GM18502 (cell line): Measurements from ENCODE around the gene PCSK9.

Source experiments
- ATAC-seq: cut with Tn5 transposase; IDR thresholded peaks from one replicate; pipeline ENCODE4 v1.9.1; 2021; ENCODE audit warnings: mild to moderate bottlenecking; ENCODE audit not compliant: unreplicated experiment, poor library complexity

PCSK9 gene

DNA sequence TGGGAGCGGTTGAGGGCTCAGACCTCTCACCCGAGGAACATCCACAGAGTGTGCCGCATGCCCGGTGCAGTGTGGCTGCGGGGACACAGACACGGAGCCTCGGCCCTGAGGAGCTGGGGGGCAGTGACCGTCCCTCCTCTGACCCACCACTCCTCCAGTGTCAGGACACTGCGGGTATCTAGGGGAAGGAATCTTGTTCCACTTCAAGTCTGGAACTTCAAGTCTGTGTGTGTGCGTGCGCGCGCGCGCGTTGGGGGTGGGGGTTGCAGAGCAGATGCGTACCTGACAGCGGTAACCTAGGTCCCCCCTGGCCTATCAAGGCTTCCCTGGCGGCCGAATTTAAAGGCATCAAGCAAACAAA, 17.3 kb downstream of the PCSK9 start:
- ATAC-seq: no peak

DNA sequence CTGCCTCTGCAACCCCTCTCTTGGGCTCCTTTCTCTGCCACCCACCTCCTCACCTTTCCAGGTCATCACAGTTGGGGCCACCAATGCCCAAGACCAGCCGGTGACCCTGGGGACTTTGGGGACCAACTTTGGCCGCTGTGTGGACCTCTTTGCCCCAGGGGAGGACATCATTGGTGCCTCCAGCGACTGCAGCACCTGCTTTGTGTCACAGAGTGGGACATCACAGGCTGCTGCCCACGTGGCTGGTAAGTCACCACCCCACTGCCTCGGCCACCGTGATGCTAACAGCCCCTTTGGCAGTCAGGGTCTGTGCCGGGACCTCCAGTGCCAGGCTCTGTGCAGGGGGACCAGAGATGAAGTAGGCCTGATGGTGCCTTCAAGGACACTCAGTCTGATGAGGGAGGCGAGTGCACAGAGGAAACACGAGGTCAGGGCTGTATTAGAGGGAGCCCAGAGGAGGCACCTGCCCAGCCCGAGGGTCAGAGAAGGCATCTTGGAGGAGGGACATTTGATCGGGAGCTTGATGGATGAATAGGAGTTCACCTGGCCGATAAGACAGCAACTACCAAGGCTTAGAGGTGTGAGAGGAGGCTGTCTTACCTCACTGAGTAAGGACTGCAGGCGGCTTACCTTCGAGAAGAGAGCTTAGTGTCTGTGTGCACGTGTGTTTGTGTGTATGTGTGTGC, 18.1 kb downstream of the PCSK9 start:
- no peak for ATAC-seq

DNA sequence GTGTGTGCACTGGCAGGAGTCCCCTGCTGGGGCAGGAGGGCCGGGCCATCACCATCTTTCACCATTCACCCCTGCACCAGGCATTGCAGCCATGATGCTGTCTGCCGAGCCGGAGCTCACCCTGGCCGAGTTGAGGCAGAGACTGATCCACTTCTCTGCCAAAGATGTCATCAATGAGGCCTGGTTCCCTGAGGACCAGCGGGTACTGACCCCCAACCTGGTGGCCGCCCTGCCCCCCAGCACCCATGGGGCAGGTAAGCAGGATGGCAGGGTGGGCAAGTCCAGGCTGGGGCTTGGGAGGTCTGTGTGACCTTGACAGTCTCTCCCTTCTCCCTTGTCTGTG, 18.6 kb downstream of the PCSK9 start:
- ATAC-seq: no peak

DNA sequence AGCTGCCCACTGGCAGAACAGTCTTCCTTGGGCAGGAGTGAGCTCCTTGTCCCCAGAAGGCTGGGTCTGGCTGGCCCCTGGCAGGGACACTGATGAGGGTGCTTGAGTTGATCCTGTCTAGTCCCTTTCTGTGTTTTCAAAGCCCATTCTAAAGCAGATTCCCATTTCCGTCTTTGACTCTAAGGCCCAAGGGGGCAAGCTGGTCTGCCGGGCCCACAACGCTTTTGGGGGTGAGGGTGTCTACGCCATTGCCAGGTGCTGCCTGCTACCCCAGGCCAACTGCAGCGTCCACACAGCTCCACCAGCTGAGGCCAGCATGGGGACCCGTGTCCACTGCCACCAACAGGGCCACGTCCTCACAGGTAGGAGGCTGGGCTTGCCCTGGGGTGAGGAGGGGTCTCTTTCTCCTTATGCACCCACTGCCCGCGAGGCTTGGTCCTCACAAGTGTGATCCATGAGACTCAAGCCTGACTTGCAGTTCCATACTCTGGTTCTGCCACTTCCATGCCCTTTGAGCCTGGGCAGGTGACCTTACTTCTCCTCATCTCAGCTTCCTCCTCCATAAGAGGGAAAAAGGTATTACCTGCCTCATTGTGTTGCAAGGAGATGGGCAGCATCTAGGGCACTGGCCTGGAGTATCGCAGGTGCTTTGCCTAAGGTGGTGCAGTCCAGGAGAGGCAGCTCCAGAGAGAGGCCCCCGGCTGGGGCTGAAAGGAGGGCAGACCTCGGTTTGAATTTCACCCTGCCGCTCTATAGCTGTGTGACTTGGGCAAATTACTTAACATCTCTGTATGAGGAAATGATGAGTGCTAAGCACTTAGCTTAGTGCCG, 20.2 kb downstream of the PCSK9 start:
- ATAC-seq: no peak

DNA sequence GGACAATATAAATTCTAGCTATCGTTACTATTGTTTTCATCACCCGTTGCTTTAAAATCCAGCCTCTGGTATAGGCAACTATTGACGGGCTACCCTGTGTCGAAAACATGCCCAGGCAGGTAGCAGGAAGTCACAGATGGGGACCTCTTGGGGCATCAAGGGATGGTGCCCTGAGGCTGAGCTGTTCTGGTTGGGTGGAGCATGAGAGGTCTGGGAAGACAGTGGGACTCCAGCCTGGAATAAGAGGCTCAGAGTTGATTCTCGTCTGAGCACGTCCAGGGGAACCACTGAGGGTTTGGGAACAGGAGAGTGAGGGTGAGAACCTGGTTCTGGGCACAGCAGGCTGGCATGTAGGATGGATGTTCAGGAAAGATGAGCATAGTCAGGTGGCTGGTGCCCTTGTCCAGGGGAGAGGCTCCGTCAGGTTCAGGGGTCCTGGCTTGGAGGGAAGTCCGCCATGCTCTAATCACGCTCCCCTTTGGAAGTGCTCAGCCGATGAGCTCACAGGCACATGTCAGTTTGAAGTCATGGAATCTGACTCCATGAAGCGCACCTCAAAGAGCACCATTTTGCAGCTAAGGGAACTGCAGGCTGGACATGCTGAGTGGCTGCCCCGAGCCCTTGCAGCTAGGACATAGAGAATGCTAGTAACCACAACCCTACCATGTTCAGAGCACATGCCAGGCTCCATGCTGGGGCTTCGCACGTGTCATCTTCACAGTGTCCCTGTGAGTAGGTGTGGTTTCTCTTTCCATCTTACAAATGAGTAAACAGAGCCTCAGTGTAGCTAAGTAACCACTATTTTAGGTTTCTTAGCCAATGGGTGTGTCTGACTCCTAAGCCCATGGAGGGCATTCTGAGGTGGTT, 21.0 kb downstream of the PCSK9 start:
- no peak for ATAC-seq

DNA sequence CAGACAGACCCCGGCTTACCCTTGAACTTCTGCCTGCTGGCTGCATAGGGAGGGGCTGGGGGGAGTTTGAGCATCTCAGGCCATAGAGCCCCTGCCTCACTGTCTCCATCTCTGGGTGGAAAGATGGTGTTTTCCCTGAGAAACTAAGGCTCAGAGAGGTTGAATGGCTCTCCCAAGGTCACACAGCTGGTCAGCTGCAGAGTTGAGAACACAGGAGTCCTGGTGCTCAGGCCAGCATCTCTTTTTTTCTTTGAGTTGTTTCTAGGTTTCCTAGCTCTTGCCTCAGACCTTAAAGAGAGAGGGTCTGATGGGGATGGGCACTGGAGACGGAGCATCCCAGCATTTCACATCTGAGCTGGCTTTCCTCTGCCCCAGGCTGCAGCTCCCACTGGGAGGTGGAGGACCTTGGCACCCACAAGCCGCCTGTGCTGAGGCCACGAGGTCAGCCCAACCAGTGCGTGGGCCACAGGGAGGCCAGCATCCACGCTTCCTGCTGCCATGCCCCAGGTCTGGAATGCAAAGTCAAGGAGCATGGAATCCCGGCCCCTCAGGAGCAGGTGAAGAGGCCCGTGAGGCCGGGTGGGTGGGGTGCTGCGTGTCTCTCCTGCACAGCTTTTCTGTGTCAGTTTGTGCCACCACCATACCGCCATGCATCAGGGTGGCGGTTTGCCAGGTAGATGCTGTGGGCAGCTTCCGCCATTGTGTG, 21.8 kb downstream of the PCSK9 start:
- no peak for ATAC-seq

DNA sequence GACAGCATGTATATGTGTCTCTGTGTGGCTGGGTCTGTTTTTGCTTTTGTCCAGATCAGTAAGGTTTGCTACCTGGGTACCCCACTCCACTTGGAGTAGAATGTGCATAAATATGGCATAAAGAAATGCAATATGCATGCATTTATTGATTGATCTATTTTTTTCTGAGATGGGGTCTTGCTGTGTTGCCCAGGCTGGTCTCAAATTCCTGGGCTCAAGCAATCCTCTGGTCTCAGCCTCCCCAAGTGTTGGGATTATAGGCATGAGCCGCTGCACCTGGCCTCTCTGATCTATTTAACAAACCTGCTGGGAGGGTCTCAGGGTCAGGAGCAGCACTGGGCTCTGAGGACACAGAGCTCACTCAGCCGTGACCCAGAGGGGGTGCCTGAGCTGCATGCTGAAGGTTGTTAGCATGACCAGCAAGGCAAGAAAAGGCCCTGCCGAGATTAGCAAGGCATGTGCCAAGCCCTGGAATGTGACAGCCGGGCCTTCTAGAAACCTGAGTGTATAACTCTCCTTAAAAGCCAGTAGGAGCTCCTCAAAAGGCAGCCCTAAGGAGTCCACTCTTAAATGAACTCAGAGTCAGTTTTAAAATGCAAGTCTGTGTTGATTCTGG, 22.5 kb downstream of the PCSK9 start:
- no peak for ATAC-seq

DNA sequence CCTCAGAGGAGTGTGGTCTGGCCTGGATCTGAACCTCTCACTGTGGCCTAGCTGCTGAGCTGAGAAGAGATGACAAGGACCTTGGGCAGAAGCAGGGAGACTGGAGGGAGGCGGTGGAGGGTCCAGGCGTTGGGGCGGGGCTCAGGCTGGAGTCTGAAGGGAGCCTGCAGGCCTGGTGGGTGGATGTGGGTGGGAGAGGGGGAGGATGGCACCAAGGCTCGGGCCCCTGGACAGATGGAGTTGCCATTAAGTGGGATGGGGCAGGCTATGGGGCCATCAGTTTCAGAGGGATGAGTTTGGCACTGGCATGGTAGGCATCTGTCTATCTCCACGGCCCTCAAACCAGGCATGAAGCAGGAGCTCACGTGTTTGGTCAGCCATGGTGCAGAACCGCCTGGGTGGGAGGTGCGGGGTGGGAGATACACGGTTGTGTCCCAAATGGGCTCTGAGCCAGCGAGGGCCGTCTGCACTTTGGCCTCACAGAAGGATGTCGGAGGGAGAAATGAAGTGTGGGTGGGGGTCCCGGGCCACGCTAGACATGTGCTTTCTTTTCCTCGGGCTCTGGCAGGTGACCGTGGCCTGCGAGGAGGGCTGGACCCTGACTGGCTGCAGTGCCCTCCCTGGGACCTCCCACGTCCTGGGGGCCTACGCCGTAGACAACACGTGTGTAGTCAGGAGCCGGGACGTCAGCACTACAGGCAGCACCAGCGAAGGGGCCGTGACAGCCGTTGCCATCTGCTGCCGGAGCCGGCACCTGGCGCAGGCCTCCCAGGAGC, 23.6 kb downstream of the PCSK9 start:
- ATAC-seq: no peak

DNA sequence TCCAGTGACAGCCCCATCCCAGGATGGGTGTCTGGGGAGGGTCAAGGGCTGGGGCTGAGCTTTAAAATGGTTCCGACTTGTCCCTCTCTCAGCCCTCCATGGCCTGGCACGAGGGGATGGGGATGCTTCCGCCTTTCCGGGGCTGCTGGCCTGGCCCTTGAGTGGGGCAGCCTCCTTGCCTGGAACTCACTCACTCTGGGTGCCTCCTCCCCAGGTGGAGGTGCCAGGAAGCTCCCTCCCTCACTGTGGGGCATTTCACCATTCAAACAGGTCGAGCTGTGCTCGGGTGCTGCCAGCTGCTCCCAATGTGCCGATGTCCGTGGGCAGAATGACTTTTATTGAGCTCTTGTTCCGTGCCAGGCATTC, 24.2 kb downstream of the PCSK9 start:
- no peak for ATAC-seq

DNA sequence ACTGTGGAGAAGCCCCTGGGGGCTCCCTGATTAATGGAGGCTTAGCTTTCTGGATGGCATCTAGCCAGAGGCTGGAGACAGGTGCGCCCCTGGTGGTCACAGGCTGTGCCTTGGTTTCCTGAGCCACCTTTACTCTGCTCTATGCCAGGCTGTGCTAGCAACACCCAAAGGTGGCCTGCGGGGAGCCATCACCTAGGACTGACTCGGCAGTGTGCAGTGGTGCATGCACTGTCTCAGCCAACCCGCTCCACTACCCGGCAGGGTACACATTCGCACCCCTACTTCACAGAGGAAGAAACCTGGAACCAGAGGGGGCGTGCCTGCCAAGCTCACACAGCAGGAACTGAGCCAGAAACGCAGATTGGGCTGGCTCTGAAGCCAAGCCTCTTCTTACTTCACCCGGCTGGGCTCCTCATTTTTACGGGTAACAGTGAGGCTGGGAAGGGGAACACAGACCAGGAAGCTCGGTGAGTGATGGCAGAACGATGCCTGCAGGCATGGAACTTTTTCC, 24.8 kb downstream of the PCSK9 start:
- no peak for ATAC-seq

DNA sequence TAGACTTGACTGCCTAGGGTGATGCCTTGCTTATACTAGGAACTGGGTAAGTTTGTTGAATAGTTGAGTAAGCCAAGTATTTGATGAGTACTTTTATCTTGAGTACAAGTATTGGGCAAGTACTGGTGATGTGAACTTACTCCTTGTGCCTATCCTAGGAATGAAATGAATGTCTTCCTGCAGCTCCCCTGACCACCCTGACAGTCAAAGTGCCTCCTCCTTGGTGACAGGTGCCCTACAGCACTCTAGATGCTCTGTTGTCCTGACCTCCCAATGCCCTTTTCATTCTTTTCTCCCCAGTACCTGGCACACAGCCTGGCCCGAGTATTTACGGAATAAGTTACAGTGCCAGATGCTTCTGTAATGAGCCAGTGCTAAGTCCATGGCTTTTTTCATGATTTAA, 25.5 kb downstream of the PCSK9 start:
- ATAC-seq: no peak

DNA sequence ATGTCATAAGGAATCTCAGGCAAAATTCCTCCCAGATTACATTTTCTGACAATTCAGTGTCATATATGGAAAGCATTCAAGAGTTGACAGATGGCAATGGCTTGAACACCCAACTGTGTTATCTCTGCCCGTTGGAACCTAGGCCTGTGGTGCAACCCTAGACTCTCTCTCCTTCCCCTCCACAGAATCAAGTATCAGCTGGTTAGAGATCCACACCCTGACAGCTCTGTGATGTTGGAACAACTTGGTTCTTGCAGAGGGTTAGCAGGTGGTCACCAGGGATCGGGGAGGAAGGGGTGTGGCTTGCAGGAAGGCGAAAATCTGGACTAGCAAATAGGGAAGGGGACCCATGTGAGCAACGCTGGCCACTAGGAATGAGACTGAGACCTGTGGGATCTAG, 26.3 kb downstream of the PCSK9 start:
- no peak for ATAC-seq

DNA sequence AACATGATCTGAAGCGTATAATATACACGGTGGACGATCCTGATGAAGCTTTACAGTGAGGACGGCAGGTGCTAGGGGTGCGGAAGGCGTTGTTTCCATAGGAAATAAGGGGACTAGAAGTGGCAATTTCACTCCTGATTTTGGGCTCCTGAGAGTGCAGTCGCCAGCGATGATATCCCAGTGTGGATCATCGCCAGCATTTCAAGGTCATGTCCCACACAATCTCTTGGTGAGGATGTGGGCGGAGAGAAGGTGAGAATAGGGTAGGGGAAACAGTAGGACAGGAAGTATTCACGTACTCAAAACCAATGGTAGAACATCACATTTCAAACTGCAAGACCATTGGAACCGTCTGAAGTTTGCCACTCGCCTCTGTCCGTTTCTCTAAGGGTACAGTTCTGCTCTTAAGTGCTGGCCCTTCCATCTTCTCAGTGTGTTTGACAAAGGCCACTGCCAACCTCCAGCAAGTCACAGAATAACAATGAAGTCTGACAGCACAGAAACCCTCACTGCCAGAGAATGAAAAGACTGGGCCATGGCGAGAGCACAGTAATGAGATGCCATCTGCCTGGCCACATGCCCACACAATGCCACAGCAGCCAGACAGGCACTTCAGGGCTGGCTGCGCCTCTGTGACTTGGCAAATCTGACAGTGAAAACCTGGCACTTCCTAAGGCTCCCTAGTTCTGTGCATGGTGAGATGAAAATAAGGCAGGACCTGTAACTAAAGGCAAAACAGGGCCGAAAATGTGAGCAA, 27.9 kb downstream of the PCSK9 start:
- ATAC-seq: no peak

DNA sequence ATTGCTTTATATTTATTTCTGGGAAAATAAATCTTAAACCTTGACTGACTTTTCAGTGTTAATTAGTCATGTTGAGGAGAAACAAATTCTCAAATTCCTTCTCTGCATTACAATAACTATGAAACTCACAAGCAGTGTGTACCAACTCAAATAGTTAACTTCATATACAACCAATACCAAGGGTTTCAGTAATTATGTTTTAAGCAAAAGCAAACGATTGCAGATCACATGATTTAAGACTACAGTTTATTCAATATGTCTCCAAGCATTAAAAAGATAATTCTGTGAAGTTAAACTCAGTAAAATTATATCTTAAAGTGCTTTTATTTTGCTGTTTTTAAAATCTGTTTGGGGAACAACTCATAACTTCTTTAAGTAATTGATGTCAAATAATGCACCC, 28.6 kb downstream of the PCSK9 start:
- no peak for ATAC-seq

DNA sequence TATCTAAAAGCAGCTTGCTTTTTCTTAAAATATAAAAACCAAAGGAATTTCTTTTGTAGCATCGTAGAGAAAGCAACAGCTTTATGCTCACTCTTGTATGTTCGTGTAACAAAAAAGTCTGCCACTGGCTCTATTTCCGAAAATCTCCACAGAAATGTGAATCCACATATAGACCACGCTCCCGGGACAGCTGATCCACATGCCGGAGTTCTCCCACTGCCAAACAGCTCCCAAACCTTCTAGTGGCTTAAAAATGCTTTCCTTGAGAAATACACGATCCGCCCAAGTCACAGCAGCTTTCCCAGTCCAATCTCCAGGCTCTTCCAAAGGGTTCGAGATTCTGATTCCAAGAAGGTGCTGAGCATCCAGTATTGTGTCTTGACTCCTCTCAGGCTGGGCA, 29.3 kb downstream of the PCSK9 start:
- no peak for ATAC-seq

DNA sequence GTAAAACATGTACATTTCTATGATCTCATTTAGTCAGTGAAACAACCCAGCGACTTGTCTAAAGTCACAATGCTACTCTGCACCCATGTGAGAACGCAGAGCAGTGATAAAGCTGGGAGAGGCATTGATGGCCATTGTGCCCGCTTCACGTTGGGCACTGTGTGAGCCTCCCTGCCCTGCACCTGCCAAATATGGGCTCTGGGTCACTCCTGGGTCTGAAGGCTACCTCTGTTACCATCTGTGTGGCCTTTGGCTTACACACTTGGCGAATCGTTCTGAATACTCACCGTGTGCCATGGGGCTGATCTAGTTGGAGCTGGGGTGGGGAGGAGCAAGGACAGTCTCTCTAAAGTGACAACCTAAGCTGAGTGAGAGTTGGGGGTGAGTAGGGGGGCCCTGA, 29.9 kb downstream of the PCSK9 start:
- no peak for ATAC-seq

DNA sequence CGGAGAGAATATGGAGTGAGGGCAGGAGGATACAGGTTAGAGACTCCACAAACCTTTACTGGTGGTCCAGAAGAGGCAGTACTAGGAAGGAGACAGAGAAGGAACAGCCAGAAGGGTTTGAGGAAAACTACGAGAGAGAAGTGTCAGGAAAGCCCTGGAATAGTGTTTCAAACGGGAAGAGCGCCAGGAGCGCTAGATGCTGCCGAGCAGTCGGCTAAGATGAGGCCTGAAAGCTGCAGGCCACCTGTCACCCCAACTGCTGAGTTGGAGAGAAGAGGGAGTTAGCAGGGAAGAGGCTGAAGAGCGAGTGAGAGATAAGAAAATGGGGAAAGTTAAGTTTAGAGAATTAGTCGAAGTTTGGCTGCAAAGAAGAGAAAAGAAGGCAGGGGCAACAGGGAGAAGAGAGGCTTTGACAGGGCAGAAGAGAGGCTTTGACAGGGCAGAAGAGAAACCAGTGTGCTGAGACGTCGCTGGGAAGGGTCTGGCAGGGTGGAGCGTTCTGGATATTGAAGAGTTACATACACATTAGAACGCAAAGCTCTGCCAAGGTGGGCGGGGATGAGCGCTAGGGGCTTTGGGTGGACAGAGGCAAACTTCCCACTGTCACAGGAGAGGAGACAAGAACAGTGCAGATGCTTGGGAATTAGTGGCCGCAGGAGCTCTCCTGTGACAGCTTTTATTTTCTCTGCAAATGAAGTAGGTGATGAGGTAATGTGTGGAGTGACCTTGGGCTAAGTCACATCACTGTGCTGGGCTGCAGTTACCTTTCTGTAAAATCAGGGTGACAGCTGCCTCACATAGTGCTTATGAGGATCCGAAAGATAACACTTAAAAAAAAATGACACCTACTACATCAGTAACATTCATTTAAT, 31.2 kb downstream of the PCSK9 start:
- no peak for ATAC-seq

DNA sequence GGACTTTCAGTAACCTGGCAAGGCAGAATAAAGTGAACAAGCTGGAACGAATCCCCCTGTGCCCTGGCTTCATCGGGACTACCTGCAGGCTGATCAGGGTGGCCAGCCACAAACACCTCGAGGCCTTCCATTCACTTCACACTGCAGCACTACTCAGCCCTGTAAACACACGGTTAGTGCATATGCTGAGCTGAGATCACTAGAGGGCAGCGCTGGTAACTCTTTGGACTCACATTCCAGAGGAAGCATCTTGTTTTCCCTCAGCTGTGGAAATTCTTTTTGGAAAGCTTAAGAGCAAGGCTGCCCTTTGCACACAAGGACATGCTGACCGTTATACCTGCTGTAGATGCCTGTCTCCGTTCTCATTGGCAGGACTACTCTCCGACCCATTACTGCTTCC, 32.1 kb downstream of the PCSK9 start:
- no peak for ATAC-seq
